ENCODE data around the gene RBMS1. TPM values are rescaled to one million over a fixed set of nuclear protein-coding genes. Genes with fewer than 3 reads are reported as not detected.

The RBMS1 gene
- total RNA-seq, 3 donors from 2014 or later (not counting 1 experiment from before 2014, with no cell fraction given): 111 to 167 (median 132) TPM

- Histone ChIP-seq H3K36me3 (ENCODE audit: control insufficient read depth, insufficient read depth, low read length) (peaks cover 17% of the 10 kb centered on the region), H3K27me3 (ENCODE audit: control insufficient read depth, insufficient read depth, low read length) (no peaks in the 10 kb centered on the region), H3K4me3 (ENCODE audit: low read length) (no peak overlapping the region), H3K9me3 (ENCODE audit: control insufficient read depth, insufficient read depth, low read length) (no peaks in the 10 kb centered on the region), H3K27ac (ENCODE audit: low read length) (no peak overlapping the region), H3K4me1 (ENCODE audit: control insufficient read depth, insufficient read depth, low read length) (peaks cover 24% of the 10 kb centered on the region)
- Mint-ChIP-seq H3K4me1 (peaks cover 70 to 82% of the 10 kb centered on the region in 2 donors), H3K27ac (peak overlapping the region; percentile 70 to 79), H3K4me3 (no peak overlapping the region), H3K9me3 (no peaks in the 10 kb centered on the region), H3K27me3 (ENCODE audit: low read depth in 2 of 2) (no peaks in the 10 kb centered on the region), H3K36me3 (peaks cover 13% of the 10 kb centered on the region)
- intact Hi-C loops (cut with micrococcal nuclease): no loop called here
- DNase-seq (no peak), ATAC-seq (no peak)
- TF ChIP-seq CTCF (IDR thresholded peaks at IDR 0.05): no peak
- WGBS (ENCODE audit: insufficient coverage): 99% methylated on average over 2 of the region's 2 CpGs
These were observed 129.2 kb downstream of the RBMS1 start for GRCh38 chr2:160364364-160364763.

GRCh38 chr2:160363961-160364360 lies 129.6 kb downstream of the RBMS1 start:
- Histone ChIP-seq H3K4me3 (ENCODE audit: low read length) (no peak overlapping the region), H3K4me1 (ENCODE audit: control insufficient read depth, insufficient read depth, low read length) (peaks cover 20% of the 10 kb centered on the region), H3K27me3 (ENCODE audit: control insufficient read depth, insufficient read depth, low read length) (no peaks in the 10 kb centered on the region), H3K9me3 (ENCODE audit: control insufficient read depth, insufficient read depth, low read length) (no peaks in the 10 kb centered on the region), H3K36me3 (ENCODE audit: control insufficient read depth, insufficient read depth, low read length) (peaks cover 17% of the 10 kb centered on the region), H3K27ac (ENCODE audit: low read length) (no peak overlapping the region)
- 100% methylated on average over 3 of the region's 3 CpGs for WGBS (ENCODE audit: insufficient coverage)
- peaks cover 66 to 82% of the 10 kb centered on the region in 2 donors for H3K4me1 Mint-ChIP-seq
- H3K4me3 Mint-ChIP-seq: no peak overlapping the region
- intact Hi-C loops (cut with micrococcal nuclease): no loop called here
- ATAC-seq: no peak
- peaks cover 13% of the 10 kb centered on the region for H3K36me3 Mint-ChIP-seq
- DNase-seq: no peak
- no peaks in the 10 kb centered on the region for H3K9me3 Mint-ChIP-seq
- no peaks in the 10 kb centered on the region for H3K27me3 Mint-ChIP-seq (ENCODE audit: low read depth in 2 of 2)
- peak overlapping the region; percentile 70 to 79 for H3K27ac Mint-ChIP-seq
- TF ChIP-seq CTCF (IDR thresholded peaks at IDR 0.05): no peak

- Histone ChIP-seq H3K4me1 (ENCODE audit: control insufficient read depth, insufficient read depth, low read length) (peaks cover 13% of the 10 kb centered on the region), H3K27ac (ENCODE audit: low read length) (no peak overlapping the region), H3K9me3 (ENCODE audit: control insufficient read depth, insufficient read depth, low read length) (no peaks in the 10 kb centered on the region), H3K27me3 (ENCODE audit: control insufficient read depth, insufficient read depth, low read length) (no peaks in the 10 kb centered on the region), H3K36me3 (ENCODE audit: control insufficient read depth, insufficient read depth, low read length) (peaks cover 17% of the 10 kb centered on the region), H3K4me3 (ENCODE audit: low read length) (no peak overlapping the region)
- H3K4me3 Mint-ChIP-seq: no peak overlapping the region
- H3K9me3 Mint-ChIP-seq: no peaks in the 10 kb centered on the region
- peaks cover 59 to 80% of the 10 kb centered on the region in 2 donors for H3K4me1 Mint-ChIP-seq
- H3K36me3 Mint-ChIP-seq: peaks cover 13% of the 10 kb centered on the region
- DNase-seq (no peak), ATAC-seq (no peak)
- peak overlapping the region; percentile 70 to 79 for H3K27ac Mint-ChIP-seq
- over 99% methylated on average over 4 of the region's 4 CpGs for WGBS (ENCODE audit: insufficient coverage)
- TF ChIP-seq CTCF (IDR thresholded peaks at IDR 0.05): no peak
- no peaks in the 10 kb centered on the region for H3K27me3 Mint-ChIP-seq (ENCODE audit: low read depth in 2 of 2)
- intact Hi-C loops (cut with micrococcal nuclease): no loop called here
These were observed 130.6 kb downstream of the RBMS1 start for GRCh38 chr2:160363055-160363454.

- Histone ChIP-seq H3K4me3 (ENCODE audit: low read length) (no peak overlapping the region), H3K36me3 (ENCODE audit: control insufficient read depth, insufficient read depth, low read length) (peaks cover 17% of the 10 kb centered on the region), H3K27ac (ENCODE audit: low read length) (no peak overlapping the region), H3K27me3 (ENCODE audit: control insufficient read depth, insufficient read depth, low read length) (no peaks in the 10 kb centered on the region), H3K4me1 (ENCODE audit: control insufficient read depth, insufficient read depth, low read length) (peaks cover 8% of the 10 kb centered on the region), H3K9me3 (ENCODE audit: control insufficient read depth, insufficient read depth, low read length) (no peaks in the 10 kb centered on the region)
- H3K27ac Mint-ChIP-seq: peak overlapping the region; percentile 28 to 79
- H3K4me1 Mint-ChIP-seq: peaks cover 59 to 80% of the 10 kb centered on the region in 2 donors
- WGBS (ENCODE audit: insufficient coverage): 100% methylated on average over 1 of the region's 2 CpGs
- H3K4me3 Mint-ChIP-seq: no peak overlapping the region
- H3K9me3 Mint-ChIP-seq: no peaks in the 10 kb centered on the region
- H3K27me3 Mint-ChIP-seq (ENCODE audit: low read depth in 2 of 2): no peaks in the 10 kb centered on the region
- DNase-seq (no peak), ATAC-seq (no peak)
- no peak for TF ChIP-seq CTCF (IDR thresholded peaks at IDR 0.05)
- intact Hi-C loops (cut with micrococcal nuclease): no loop called here
- peaks cover 13% of the 10 kb centered on the region for H3K36me3 Mint-ChIP-seq
These were observed 131.1 kb downstream of the RBMS1 start for GRCh38 chr2:160362541-160362940.
